ENCODE measurements around the gene DEPDC5. TPM values are rescaled to one million over a fixed set of nuclear protein-coding genes. Genes with fewer than 3 reads are reported as not detected.

DEPDC5 gene
- total and polyA plus RNA-seq, 9 of the 15 experiments (the other 6 are each of a cell fraction or from before 2014, with no cell fraction given), result 2.3 to 12.3 (median 10.7) TPM

- DNase-seq (ENCODE audit: extremely low read depth in 1 of 4, low spot score in 3 of 4) (no peak), FAIRE-seq (no peak), ATAC-seq (no peak)
- WGBS (ENCODE audit: insufficient coverage, low coverage, missing lambda C conversion rate), result 79% methylated on average over 2 of the region's 2 CpGs
- Histone ChIP-seq H3K4me3 (no peak overlapping the region), H3K9me3 (replicated peaks; ENCODE audit: control insufficient read depth, insufficient read depth, low read depth, low read length) (no peaks in the 10 kb centered on the region), H3K27me3 (ENCODE audit: control insufficient read depth in 2 of 2, insufficient read depth in 2 of 2, low read length in 2 of 2) (no peaks in the 10 kb centered on the region), H3K4me1 (replicated peaks in 1 of 2; ENCODE audit: control insufficient read depth in 2 of 2, insufficient read depth in 2 of 2, low read length in 2 of 2) (peaks cover 42 to 55% of the 10 kb centered on the region in 2 experiments), H3K79me2 (ENCODE audit: control insufficient read depth, insufficient read depth, low read length) (peaks cover 4% of the 10 kb centered on the region; the same call in 2 of the 3 replicates), H2AFZ (ENCODE audit: low read depth, low read length) (no peak overlapping the region), H4K20me1 (replicated peaks; ENCODE audit: control insufficient read depth, insufficient read depth, low read length) (no peaks in the 10 kb centered on the region), H3K9me1 (ENCODE audit: control insufficient read depth, insufficient read depth, low read length) (no peaks in the 10 kb centered on the region), H3K9ac (ENCODE audit: insufficient read depth in 1 of 2, low read depth in 2 of 2, low read length in 2 of 2) (no peak overlapping the region), H3K4me2 (ENCODE audit: insufficient read depth, low read length) (no peak overlapping the region), H3K27ac (ENCODE audit: extremely low read depth, low read depth, low read length) (no peak overlapping the region), H3K36me3 (ENCODE audit: control insufficient read depth, insufficient read depth, low read length) (peaks cover 20% of the 10 kb centered on the region; the same call in 1 of the 3 replicates)
- TF ChIP-seq SRSF7 (optimal IDR thresholded peaks at IDR 0.05; ENCODE audit: low read depth, low read length), result no peak
- TF ChIP-seq RFX1 (IDR thresholded peaks at IDR 0.05), result peak; percentile 94
- intact Hi-C loops (cut with micrococcal nuclease) (no loop called here), in situ Hi-C loops (cut with MboI) (no loop called here)
- no TSS peak for BruUV-seq (replicated peaks)
- ChIA-PET CTCF (ENCODE audit: low intra/inter-chr PET ratio) (no interaction called here), POLR2A (interaction anchor here (0.8 kb wide), 1 partner anchor 56 kb away, joined by 3 read pairs; no protein-coding TSS in a partner anchor)
Observed at GRCh38 chr22:31898926-31899325, 145.1 kb downstream of the DEPDC5 start.

- peaks cover 38 to 49% of the 10 kb centered on the region in 2 experiments for H3K4me1 ChIP-seq (replicated peaks in 1 of 2; ENCODE audit: control insufficient read depth in 2 of 2, insufficient read depth in 2 of 2, low read length in 2 of 2)
- no peaks in the 10 kb centered on the region for H4K20me1 ChIP-seq (replicated peaks; ENCODE audit: control insufficient read depth, insufficient read depth, low read length)
- FAIRE-seq (no peak), DNase-seq (ENCODE audit: extremely low read depth in 1 of 4, low spot score in 3 of 4) (no peak), ATAC-seq (no peak)
- H3K4me2 ChIP-seq (ENCODE audit: insufficient read depth, low read length), result no peak overlapping the region
- TF ChIP-seq PCBP1 (IDR thresholded peaks at IDR 0.05; ENCODE audit: low read depth, low read length, poor library complexity, severe bottlenecking) (no peak), KHSRP (IDR thresholded peaks at IDR 0.05) (no peak), HEY1 (CRISPR knock-in tag; IDR thresholded peaks at IDR 0.05; ENCODE audit: borderline replicate concordance) (no peak), HNRNPUL1 (IDR thresholded peaks at IDR 0.05; ENCODE audit: low read length) (no peak), CREB3 (tag; conservative IDR thresholded peaks at IDR 0.05; ENCODE audit: low read depth) (no peak), PHF20 (IDR thresholded peaks at IDR 0.05; ENCODE audit: partially characterized antibody) (no peak), POLR3A (IDR thresholded peaks at IDR 0.05; ENCODE audit: borderline replicate concordance, extremely low read depth, insufficient read depth, insufficient read length) (no peak)
- no peak overlapping the region for H3K4me3 ChIP-seq
- in situ Hi-C loops (cut with MboI), result no loop called here
- intact Hi-C loops (cut with micrococcal nuclease), result no loop called here
- H3K27ac ChIP-seq (ENCODE audit: extremely low read depth, low read depth, low read length), result no peak overlapping the region
- no peaks in the 10 kb centered on the region for H3K79me2 ChIP-seq (ENCODE audit: control insufficient read depth, insufficient read depth, low read length)
- no TSS peak for BruUV-seq (replicated peaks)
- 100% methylated on average over 1 of the region's 4 CpGs for WGBS (ENCODE audit: insufficient coverage, low coverage, missing lambda C conversion rate)
- ChIA-PET CTCF (ENCODE audit: low intra/inter-chr PET ratio) (no interaction called here), POLR2A (interaction anchor here (0.7 kb wide), 1 partner anchor 147 kb away, joined by 4 read pairs; no protein-coding TSS in a partner anchor)
- H3K36me3 ChIP-seq (ENCODE audit: control insufficient read depth, insufficient read depth, low read length), result peaks cover 20% of the 10 kb centered on the region; the same call in 1 of the 3 replicates
- peak overlapping the region in 1 of 2 experiments; percentile 11; a peak in 1 of 4 replicates for H3K9ac ChIP-seq (ENCODE audit: insufficient read depth in 1 of 2, low read depth in 2 of 2, low read length in 2 of 2)
- no peak overlapping the region for H2AFZ ChIP-seq (ENCODE audit: low read depth, low read length)
- H3K9me1 ChIP-seq (ENCODE audit: control insufficient read depth, insufficient read depth, low read length), result no peaks in the 10 kb centered on the region
- H3K27me3 ChIP-seq (ENCODE audit: control insufficient read depth in 2 of 2, insufficient read depth in 2 of 2, low read length in 2 of 2), result no peaks in the 10 kb centered on the region
- H3K9me3 ChIP-seq (replicated peaks; ENCODE audit: control insufficient read depth, insufficient read depth, low read depth, low read length), result no peaks in the 10 kb centered on the region
Observed at GRCh38 chr22:31899669-31900068, 145.8 kb downstream of the DEPDC5 start.

All from K562 (cell line).